Activated B cell treated with CpG ODN at 0.5 μM for 24 hours (primary cell): ENCODE measurements around the gene ACTL6B. TPM values are rescaled to one million over a fixed set of nuclear protein-coding genes. Genes with fewer than 3 reads are reported as not detected.

Source experiments
- ATAC-seq: fragments of 200-7000 bp; cut with Tn5 transposase; one replicate; pipeline ENCODE4 v1.10.0; 2021; ENCODE audit warnings: low read depth, mild to moderate bottlenecking, moderate library complexity
- CTCF ChIA-PET: fragments of 350-600 bp; sonication (Branson Sonifier 250); formaldehyde crosslinking; loops from one replicate; lab custom pipeline; 2021; ENCODE audit warnings: antibody characterized with exemption; lab: Charles Lee
- POLR2A ChIA-PET: fragments of 350-600 bp; sonication (Branson Sonifier 250); formaldehyde crosslinking; loops from one replicate; lab custom pipeline; 2021; ENCODE audit warnings: antibody characterized with exemption; lab: Charles Lee
- DNase-seq: peaks from one replicate; pipeline ENCODE4 v3.0.0; 2022
- H3K27ac Mint-ChIP-seq: one replicate; pipeline ENCODE4 v1.8.0; 2020; ENCODE audit warnings: mixed read lengths
- H3K27me3 Mint-ChIP-seq: one replicate; pipeline ENCODE4 v1.8.0; 2021; ENCODE audit warnings: mixed read lengths
- H3K36me3 Mint-ChIP-seq: one replicate; pipeline ENCODE4 v1.8.0; 2021; ENCODE audit warnings: low read depth, mixed read lengths
- H3K4me1 Mint-ChIP-seq: one replicate; pipeline ENCODE4 v1.8.0; 2021; ENCODE audit warnings: mixed read lengths
- H3K4me3 Mint-ChIP-seq: one replicate; pipeline ENCODE4 v1.8.0; 2020; ENCODE audit warnings: mild to moderate bottlenecking, mixed read lengths
- H3K9me3 Mint-ChIP-seq: one replicate; pipeline ENCODE4 v1.8.0; 2020; ENCODE audit warnings: mixed read lengths
- intact Hi-C: fragments of 100-400 bp; cut with micrococcal nuclease; formaldehyde crosslinking; loops from one replicate; pipeline ENCODE4 v1.15.1; 2024
- total RNA-seq: library from RNA; stranded (reverse); gene quantifications from 2 replicates; pipeline ENCODE4 v1.2.3, GENCODE V29; 2022
- TF ChIP-seq, protein P1 (sequence below): fragments of 200-600 bp; IDR thresholded peaks from one replicate; pipeline ENCODE4 v1.8.0; 2022; ENCODE audit warnings: antibody characterized with exemption, mild to moderate bottlenecking

The ACTL6B gene
- total RNA-seq, 1 donor from 2014 or later = not detected

DNA sequence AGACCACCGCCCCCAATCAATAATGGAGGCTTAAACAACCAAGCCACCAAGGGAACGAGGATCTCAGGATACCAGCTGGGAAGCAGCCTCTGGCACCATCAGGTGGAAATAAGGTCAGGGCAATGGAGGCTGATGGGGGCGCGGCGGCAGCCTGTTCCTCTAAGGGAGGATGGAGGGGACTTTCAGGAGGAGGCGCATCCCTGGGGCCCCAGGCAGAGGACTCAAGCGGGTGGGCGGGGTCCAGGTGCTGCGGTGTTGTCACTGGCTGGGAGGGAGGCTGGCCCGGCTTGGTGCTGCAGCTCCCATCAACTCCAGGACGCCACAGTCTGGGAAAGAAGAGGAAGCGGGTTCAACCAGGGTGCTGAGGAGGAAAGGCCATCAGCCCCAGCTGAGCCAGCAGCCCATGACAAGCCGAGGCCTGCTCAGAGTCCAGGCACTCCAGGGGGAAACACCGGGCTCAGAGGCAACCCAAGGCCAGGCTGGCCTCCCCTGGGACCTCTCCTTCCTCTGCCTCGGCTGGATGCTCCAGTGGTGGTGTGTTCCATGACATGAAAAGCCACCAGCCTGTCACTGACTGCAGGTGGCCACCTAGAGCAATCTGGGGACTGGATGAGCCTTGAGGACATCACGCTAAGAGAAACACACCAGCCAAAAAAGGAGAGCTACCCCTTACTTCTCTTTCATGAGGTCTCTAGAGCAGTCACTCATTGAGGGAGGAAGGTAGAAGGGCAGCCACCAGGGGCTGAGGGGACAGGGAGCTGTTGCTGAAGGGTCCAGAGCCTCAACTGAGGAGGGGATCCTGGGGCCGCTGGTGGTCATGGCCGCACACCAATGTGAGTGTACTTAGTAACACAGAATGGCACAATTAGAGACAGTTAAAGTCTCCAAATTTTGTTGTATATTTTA lies 33.2 kb upstream of the ACTL6B start:
- POLR2A ChIA-PET = interaction anchor here (0.6 to 1.7 kb wide), 4 partner anchors 9 to 140 kb away, joined by 3 to 12 read pairs (median 4); partner anchors contain the start of genes FBXO24 and LRCH4
- Mint-ChIP-seq H3K36me3 (peaks cover 45% of the 10 kb centered on the region), H3K9me3 (no peaks in the 10 kb centered on the region), H3K4me1 (peaks cover 33% of the 10 kb centered on the region), H3K27ac (no peak overlapping the region), H3K27me3 (no peaks in the 10 kb centered on the region), H3K4me3 (no peak overlapping the region)
- TF ChIP-seq, protein P1, sequence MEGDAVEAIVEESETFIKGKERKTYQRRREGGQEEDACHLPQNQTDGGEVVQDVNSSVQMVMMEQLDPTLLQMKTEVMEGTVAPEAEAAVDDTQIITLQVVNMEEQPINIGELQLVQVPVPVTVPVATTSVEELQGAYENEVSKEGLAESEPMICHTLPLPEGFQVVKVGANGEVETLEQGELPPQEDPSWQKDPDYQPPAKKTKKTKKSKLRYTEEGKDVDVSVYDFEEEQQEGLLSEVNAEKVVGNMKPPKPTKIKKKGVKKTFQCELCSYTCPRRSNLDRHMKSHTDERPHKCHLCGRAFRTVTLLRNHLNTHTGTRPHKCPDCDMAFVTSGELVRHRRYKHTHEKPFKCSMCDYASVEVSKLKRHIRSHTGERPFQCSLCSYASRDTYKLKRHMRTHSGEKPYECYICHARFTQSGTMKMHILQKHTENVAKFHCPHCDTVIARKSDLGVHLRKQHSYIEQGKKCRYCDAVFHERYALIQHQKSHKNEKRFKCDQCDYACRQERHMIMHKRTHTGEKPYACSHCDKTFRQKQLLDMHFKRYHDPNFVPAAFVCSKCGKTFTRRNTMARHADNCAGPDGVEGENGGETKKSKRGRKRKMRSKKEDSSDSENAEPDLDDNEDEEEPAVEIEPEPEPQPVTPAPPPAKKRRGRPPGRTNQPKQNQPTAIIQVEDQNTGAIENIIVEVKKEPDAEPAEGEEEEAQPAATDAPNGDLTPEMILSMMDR = no peak
- DNase-seq (no peak), ATAC-seq (no peak)
- intact Hi-C loops = loop anchor here (5.0 kb wide), 1 partner anchor 102 kb away; the partner anchor contains the start of genes FBXO24 and LRCH4
- CTCF ChIA-PET = interaction anchor here (0.7 to 8.3 kb wide), 4 partner anchors 16 to 125 kb away, joined by 3 to 79 read pairs (median 14); partner anchors contain the start of genes GNB2 and POP7

DNA sequence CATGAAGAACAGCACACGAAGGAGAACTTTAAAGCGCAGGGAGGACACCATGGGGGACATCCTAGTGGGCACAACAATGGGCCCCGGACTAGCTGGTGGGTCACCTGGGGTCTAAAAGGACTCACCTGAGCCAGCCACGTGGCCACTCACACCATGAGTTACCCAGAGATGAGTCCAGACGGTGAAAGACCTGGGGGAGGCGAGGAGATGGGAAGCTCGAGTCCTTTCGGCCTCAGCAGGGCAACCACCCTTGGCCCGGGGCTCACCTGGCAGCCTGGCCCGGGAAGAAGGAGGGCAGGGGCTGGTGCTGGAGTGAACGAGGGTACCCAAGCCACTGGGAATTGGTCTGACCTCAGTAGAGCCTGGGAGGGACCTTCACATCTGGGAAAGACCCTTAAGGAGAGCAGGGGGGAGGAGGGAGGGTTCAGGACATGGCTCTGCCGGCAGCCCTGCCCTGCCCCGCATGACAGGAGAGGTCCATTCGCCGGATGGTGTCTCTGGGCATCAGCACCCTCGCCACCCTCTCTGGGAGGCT lies 32.1 kb upstream of the ACTL6B start:
- POLR2A ChIA-PET = no interaction called here
- Mint-ChIP-seq H3K27ac (no peak overlapping the region), H3K36me3 (peaks cover 52% of the 10 kb centered on the region), H3K4me1 (peaks cover 33% of the 10 kb centered on the region), H3K27me3 (no peaks in the 10 kb centered on the region), H3K4me3 (no peak overlapping the region), H3K9me3 (no peaks in the 10 kb centered on the region)
- DNase-seq = no peak
- TF ChIP-seq, protein P1 = no peak
- intact Hi-C loops = no loop called here
- ATAC-seq = no peak
- CTCF ChIA-PET = interaction anchor here (1.7 kb wide), 1 partner anchor 15 kb away, joined by 3 read pairs; the partner anchor contains the start of gene GNB2

DNA sequence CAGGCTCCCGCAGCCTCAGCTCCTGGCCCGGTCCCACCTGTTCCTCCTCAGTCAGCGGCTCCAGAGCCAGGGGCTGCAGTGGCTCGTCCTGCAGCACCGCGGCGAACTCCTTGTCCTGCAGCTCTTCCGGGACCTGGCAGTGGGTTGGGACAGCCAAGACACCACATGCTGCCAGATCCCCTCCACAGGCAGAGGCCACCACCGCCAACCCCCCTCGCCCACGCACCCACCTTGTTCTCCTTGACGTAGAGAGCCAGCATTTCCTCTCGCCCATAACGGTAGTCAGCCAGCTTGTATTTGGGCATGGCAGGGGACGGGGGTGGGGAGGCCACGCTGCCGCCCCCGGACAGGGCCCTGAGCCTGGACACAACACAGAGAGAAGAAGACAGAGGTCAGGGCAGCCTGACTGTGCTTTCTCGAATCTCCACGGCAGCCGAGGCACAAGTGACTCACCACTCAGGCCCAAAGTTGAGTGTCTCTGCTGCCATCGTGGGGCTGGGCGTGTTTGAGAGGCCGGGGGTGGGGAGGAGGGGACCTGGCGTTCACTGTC lies 31.6 kb upstream of the ACTL6B start:
- intact Hi-C loops = no loop called here
- no peaks in the 10 kb centered on the region for H3K9me3 Mint-ChIP-seq
- peaks cover 27% of the 10 kb centered on the region for H3K4me1 Mint-ChIP-seq
- no peak overlapping the region for H3K4me3 Mint-ChIP-seq
- no peak for DNase-seq
- H3K36me3 Mint-ChIP-seq = peaks cover 52% of the 10 kb centered on the region
- no peaks in the 10 kb centered on the region for H3K27me3 Mint-ChIP-seq
- no peak overlapping the region for H3K27ac Mint-ChIP-seq
- ChIA-PET CTCF (interaction anchor here (1.7 kb wide), 1 partner anchor 15 kb away, joined by 3 read pairs; the partner anchor contains the start of gene GNB2), POLR2A (interaction anchor here (0.6 kb wide), 1 partner anchor 13 kb away, joined by 3 read pairs; no protein-coding TSS in a partner anchor)
- TF ChIP-seq, protein P1 = no peak
- ATAC-seq = no peak

DNA sequence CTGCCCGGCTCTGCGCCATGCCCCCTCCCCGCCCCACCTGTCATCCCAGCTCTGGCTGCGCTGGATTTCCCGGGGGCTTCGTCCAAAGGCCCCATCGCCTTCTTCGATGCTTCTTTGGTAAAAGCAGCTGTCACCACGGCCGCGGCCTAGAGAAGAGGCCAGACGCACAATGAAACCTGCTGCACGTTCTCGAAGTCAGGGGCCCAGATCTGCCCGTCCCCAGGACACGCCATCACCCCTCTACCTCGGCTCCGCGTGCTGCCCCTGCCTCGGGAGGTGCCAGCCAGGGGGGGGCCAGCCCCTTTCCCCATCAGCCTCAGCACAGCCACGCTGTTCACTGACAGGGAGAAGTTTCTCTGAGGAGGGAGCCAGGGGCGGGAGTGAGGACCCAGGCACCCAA lies 31.0 kb upstream of the ACTL6B start:
- no peak overlapping the region for H3K4me3 Mint-ChIP-seq
- POLR2A ChIA-PET = interaction anchor here (0.6 kb wide), 1 partner anchor 12 kb away, joined by 3 read pairs; no protein-coding TSS in a partner anchor
- peaks cover 21% of the 10 kb centered on the region for H3K4me1 Mint-ChIP-seq
- peaks cover 57% of the 10 kb centered on the region for H3K36me3 Mint-ChIP-seq
- intact Hi-C loops = no loop called here
- DNase-seq (no peak), ATAC-seq (no peak)
- CTCF ChIA-PET = no interaction called here
- H3K27ac Mint-ChIP-seq = no peak overlapping the region
- H3K27me3 Mint-ChIP-seq = no peaks in the 10 kb centered on the region
- TF ChIP-seq, protein P1 = no peak
- no peaks in the 10 kb centered on the region for H3K9me3 Mint-ChIP-seq
